SKM-1 treated with dmso at 0.1 percent for 144 hours (cell line): ENCODE data around the gene INO80E.
"Not testable (repeated sequence)": the region's sequence is repeated elsewhere in the genome, so short reads cannot be mapped to it uniquely, and the experiment has no call there.

Experiments used
- DNase-seq: peaks from one replicate; lab custom pipeline; 2025; ENCODE audit not compliant: unreplicated experiment; lab: John Stamatoyannopoulos, UW

Gene INO80E

DNA sequence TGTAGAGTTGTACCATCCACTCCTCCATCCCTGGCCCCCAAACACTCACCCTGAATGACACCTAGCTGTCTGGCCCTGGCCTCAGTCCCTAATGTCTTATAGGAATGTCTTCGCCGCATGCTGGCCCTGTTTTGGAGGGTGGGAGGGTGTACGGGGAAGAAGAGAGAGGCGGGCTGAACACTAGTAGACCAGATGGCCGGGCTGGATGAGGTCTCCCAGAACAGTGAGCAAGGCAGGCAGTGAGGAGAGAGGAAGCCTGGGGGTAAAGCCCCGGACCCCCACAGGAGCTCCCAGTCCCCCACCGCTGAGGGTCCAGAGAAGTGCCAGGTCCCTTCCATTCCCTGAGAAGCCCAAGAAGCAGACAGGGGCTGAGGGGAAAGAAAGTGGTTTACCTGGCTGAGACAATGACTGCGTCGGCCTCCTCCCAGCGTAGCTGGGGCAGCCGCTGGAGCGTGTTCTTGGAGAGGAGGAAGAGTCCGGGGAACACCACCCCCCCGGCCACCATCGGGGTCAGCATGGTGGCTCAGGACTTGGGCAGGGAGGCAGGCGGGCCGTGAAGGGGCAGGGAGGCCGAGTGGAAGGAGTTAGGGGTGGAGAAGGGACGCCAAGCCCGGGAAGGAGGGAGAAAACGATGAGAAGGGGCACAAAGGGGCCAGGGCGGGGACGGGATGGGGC is 34.1 kb downstream of the INO80E start:
- DNase-seq, result no peak

- no peak for DNase-seq
Observed at GRCh38 chr16:30030841-30031413, 34.9 kb downstream of the INO80E start, which contains the start of gene TLCD3B. TLCD3B (minus strand) TSS chr16:30031271; CDS start chr16:30030527, 744 bp downstream.

GRCh38 chr16:30031477-30031918 is 35.5 kb downstream of the INO80E start:
- DNase-seq, result no peak

DNA sequence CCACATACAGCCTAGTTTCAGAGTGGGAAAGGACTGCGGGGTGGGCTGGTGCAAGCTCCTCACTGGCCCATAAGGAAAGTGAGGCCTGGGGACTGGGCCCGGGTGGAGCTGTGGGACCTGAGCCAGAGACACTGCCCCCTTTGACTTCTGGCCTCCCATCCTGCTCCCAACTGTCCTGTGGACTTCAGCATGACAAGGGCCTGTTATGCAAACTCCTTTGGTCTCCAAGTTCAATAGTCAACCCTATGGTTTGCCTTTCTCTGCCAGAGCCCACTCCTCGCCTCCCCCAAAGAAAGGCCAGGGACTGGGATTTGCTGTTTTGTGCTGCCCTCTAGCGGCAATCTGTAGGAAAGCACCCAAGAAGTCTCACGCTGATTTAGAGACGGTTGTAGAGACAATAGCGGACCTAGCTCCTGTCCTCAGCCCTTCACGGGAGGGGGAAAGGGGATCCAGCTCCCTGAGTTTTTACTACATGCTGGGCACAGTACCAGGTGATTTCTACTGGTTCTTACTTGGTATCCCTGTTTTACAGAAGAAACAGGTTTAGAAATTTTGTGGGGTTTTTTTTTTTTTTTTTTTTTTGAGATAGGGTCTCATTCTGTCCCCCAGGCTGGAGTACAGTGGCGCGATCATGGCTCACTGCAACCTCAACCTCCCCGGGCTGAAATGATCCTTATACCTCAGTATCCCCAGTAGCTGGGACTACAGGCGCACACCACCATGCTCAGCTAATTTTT is 36.2 kb downstream of the INO80E start:
- peak; percentile 68 for DNase-seq

GRCh38 chr16:30033270-30033669 is 37.2 kb downstream of the INO80E start:
- no peak for DNase-seq

GRCh38 chr16:30040221-30040620 is 44.2 kb downstream of the INO80E start:
- no peak for DNase-seq

GRCh38 chr16:30040690-30041089 is 44.6 kb downstream of the INO80E start:
- not testable (repeated sequence) for DNase-seq

GRCh38 chr16:30041841-30042240 is 45.8 kb downstream of the INO80E start:
- DNase-seq, result no peak

GRCh38 chr16:30046178-30046577 is 50.1 kb downstream of the INO80E start:
- DNase-seq, result no peak

GRCh38 chr16:30046588-30046987 is 50.5 kb downstream of the INO80E start:
- no peak for DNase-seq

- no peak for DNase-seq
Observed at GRCh38 chr16:30049871-30050270, 53.8 kb downstream of the INO80E start.

DNA sequence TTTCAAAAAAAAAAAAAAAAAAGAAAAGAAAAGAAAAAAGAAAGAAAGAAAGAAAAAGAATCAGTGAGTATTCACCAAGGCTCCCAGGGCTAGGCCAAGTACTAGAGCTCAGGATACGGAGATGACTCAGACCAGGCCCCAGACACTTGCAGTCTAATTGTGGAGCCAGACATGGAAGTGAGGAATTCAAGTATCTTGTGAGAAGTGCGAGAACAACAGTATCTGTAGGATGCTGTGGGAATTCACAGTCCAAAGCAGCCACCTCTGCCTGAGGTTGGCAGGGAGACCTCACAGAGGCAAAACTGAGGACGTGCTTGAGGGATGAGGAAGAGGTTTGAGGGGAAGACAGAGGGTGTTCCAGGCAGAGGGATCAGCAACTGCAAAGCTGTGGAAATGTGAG is 55.5 kb downstream of the INO80E start:
- no peak for DNase-seq

GRCh38 chr16:30052671-30053372 is 56.8 kb downstream of the INO80E start:
- DNase-seq, result peak; percentile 92

DNA sequence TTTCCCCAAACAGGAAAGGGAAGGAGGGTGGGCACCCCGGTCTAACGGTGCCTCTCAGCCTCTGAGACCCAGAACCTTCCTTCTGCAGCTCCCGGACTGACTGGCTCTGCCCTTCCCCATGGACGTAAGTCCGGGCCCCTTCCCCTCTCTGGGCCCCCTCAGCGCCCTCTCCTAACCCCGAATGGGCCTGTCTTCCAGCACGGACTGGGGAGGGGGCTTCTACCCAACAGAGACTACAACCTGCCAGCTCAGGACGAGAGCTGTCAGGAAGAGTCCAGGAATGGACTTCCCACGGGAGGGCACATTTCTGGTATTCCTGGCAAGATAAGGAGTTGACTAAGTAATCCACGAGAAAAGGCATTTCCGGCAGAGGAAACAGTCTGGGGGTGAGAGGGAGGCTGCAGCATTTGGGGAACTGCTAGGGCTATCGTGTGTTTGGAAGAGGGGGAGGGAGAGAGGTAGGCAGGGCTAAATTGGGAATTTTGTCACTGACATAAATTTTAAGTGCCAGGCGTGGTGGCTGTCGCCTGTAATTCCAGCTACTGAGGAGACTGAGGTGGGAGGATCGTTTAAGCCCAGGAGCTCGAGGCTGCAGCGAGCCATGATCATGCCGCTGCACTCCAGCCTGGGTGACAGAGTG is 57.5 kb downstream of the INO80E start:
- no peak for DNase-seq

- DNase-seq, result no peak
Observed at GRCh38 chr16:30054451-30054850, 58.4 kb downstream of the INO80E start.

- no peak for DNase-seq
Observed at GRCh38 chr16:30054959-30055553, 59.0 kb downstream of the INO80E start.
